ENCODE measurements around the gene TNPO1.
A peak's percentile ranks its signal among the peaks of the same experiment; 100 is the strongest.

Gene TNPO1

GRCh38 chr5:72936893-72937292 is 120.4 kb downstream of the TNPO1 start:
- Histone ChIP-seq H4K8ac (ENCODE audit: low read depth, low read length) (no peak overlapping the region), H3K4me3 (ENCODE audit: low read length in 2 of 2) (no peak overlapping the region)
- no CpG with 5 or more reads among the region's 4 CpGs for WGBS, 2 donors (ENCODE audit: extremely low coverage in 2 of 2, insufficient read length in 2 of 2, insufficient replicate concordance in 1 of 2)

DNA sequence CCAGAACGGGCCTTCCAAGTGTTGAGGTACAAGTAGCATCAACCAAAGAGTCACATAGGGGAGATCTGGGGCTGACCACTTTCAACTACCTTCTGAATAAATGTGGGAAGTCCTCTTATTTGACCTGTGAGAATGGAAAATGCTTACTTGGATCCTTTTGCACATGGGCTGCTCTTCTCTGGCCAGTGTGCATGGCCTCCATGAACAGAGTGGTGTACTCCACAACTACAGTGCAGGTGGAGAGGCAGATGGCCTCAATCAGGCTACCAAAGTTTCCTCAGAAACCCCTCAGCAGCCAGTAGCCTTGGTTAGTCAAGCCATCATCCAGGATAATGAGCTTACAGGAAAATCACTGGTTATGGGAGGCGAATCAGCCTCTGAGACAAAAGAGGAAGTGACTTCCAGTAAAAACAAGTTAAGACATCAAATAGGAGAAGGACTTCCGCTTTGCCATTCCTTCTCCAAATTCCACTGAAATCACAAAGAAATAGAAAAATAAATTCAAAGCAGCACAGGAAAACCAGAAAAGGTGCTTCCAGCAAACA is 121.1 kb downstream of the TNPO1 start:
- Histone ChIP-seq H2BK120ac (ENCODE audit: low read depth, low read length) (no peak overlapping the region), H3K23ac (ENCODE audit: low read depth, low read length, poor library complexity) (no peak overlapping the region), H3K9me3 (replicated peaks in 1 of 2; ENCODE audit: control insufficient read depth in 2 of 2, insufficient read depth in 1 of 2, low read depth in 1 of 2, low read length in 2 of 2) (peaks cover 0 to 3% of the 10 kb centered on the region in 2 donors), H2AFZ (ENCODE audit: low read length) (peak overlapping the region; percentile 32), H3K4me1 (ENCODE audit: control insufficient read depth in 2 of 2, insufficient read depth in 1 of 2, low read depth in 1 of 2, low read length in 2 of 2) (peaks cover 0 to 4% of the 10 kb centered on the region in 2 donors), H2AK5ac (ENCODE audit: low read depth, low read length) (no peak overlapping the region), H3K79me1 (ENCODE audit: low read depth, low read length) (no peaks in the 10 kb centered on the region), H2BK12ac (ENCODE audit: low read length) (no peak overlapping the region), H3K4me3 (ENCODE audit: low read length in 2 of 2) (no peak overlapping the region), H3K27me3 (ENCODE audit: control insufficient read depth in 3 of 3, insufficient read depth in 3 of 3, low read depth in 1 of 3, low read length in 3 of 3) (no peaks in the 10 kb centered on the region), H3K27ac (replicated peaks; ENCODE audit: low read length) (no peak overlapping the region), H4K91ac (ENCODE audit: low read depth, low read length, poor library complexity) (no peak overlapping the region), H3K4ac (ENCODE audit: low read length) (no peak overlapping the region), H3K4me2 (ENCODE audit: insufficient read depth, low read length, poor library complexity, severe bottlenecking) (no peak overlapping the region), H3K9ac (ENCODE audit: low read depth, low read length, poor library complexity) (no peak overlapping the region), H3K18ac (ENCODE audit: low read length) (no peak overlapping the region), H3K14ac (ENCODE audit: low read length) (peak overlapping the region; percentile 56), H3K36me3 (replicated peaks in 1 of 2; ENCODE audit: control insufficient read depth in 2 of 2, insufficient read depth in 2 of 2, low read length in 2 of 2) (no peaks in the 10 kb centered on the region), H2BK15ac (ENCODE audit: low read length) (no peak overlapping the region), H4K8ac (ENCODE audit: low read depth, low read length) (no peak overlapping the region), H2BK5ac (ENCODE audit: low read length) (no peak overlapping the region)
- no peak for DNase-seq (ENCODE audit: low spot score)
- WGBS, 2 donors (ENCODE audit: extremely low coverage in 2 of 2, insufficient read length in 2 of 2, insufficient replicate concordance in 1 of 2) = no CpG with 5 or more reads among the region's 3 CpGs

More at GRCh38 chr5:72936893-72937292, 120.4 kb downstream of the TNPO1 start:
- H2BK120ac ChIP-seq (ENCODE audit: low read depth, low read length) = no peak overlapping the region
- H2BK12ac ChIP-seq (ENCODE audit: low read length) = no peak overlapping the region
- no peak overlapping the region for H3K23ac ChIP-seq (ENCODE audit: low read depth, low read length, poor library complexity)
- no peak overlapping the region for H3K27ac ChIP-seq (replicated peaks; ENCODE audit: low read length)
- H3K9ac ChIP-seq (ENCODE audit: low read depth, low read length, poor library complexity) = no peak overlapping the region
- no peak overlapping the region for H3K4ac ChIP-seq (ENCODE audit: low read length)
- H2AFZ ChIP-seq (ENCODE audit: low read length) = peak overlapping the region; percentile 32
- H2AK5ac ChIP-seq (ENCODE audit: low read depth, low read length) = no peak overlapping the region
- no peak overlapping the region for H2BK15ac ChIP-seq (ENCODE audit: low read length)
- H3K9me3 ChIP-seq (replicated peaks in 1 of 2; ENCODE audit: control insufficient read depth in 2 of 2, insufficient read depth in 1 of 2, low read depth in 1 of 2, low read length in 2 of 2) = peaks cover 0 to 3% of the 10 kb centered on the region in 2 donors
- H2BK5ac ChIP-seq (ENCODE audit: low read length) = no peak overlapping the region
- DNase-seq (ENCODE audit: low spot score) = no peak
- no peak overlapping the region for H3K18ac ChIP-seq (ENCODE audit: low read length)
- peaks cover 0 to 4% of the 10 kb centered on the region in 2 donors for H3K4me1 ChIP-seq (ENCODE audit: control insufficient read depth in 2 of 2, insufficient read depth in 1 of 2, low read depth in 1 of 2, low read length in 2 of 2)
- no peaks in the 10 kb centered on the region for H3K36me3 ChIP-seq (replicated peaks in 1 of 2; ENCODE audit: control insufficient read depth in 2 of 2, insufficient read depth in 2 of 2, low read length in 2 of 2)
- no peak overlapping the region for H3K14ac ChIP-seq (ENCODE audit: low read length)
- H3K4me2 ChIP-seq (ENCODE audit: insufficient read depth, low read length, poor library complexity, severe bottlenecking) = no peak overlapping the region
- H4K91ac ChIP-seq (ENCODE audit: low read depth, low read length, poor library complexity) = no peak overlapping the region
- no peaks in the 10 kb centered on the region for H3K79me1 ChIP-seq (ENCODE audit: low read depth, low read length)
- H3K27me3 ChIP-seq (ENCODE audit: control insufficient read depth in 3 of 3, insufficient read depth in 3 of 3, low read depth in 1 of 3, low read length in 3 of 3) = no peaks in the 10 kb centered on the region

DNA sequence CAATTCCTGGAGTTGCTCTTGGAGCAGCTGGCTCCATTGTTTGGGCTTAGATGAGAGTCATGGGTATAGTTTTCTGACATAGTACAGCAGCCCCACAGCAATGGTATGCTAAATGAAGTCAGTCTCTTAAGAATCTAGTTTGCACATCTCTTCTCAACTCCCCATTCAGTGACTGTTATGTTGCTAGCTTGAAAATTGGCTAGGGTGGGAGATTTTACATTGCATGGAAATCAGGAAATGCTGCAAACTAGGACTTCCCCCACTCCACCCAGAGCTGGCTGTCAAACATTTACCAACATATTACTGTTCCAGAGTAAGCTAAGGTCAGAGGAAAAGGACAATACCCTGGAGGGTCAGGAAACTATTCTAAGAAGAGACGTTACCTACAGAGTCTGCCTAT is 121.7 kb downstream of the TNPO1 start:
- Histone ChIP-seq H2BK12ac (ENCODE audit: low read length) (no peak overlapping the region), H3K79me1 (ENCODE audit: low read depth, low read length) (no peaks in the 10 kb centered on the region), H3K36me3 (replicated peaks in 1 of 2; ENCODE audit: control insufficient read depth in 2 of 2, insufficient read depth in 2 of 2, low read length in 2 of 2) (no peaks in the 10 kb centered on the region), H2BK120ac (ENCODE audit: low read depth, low read length) (no peak overlapping the region), H3K4me3 (ENCODE audit: low read length in 2 of 2) (no peak overlapping the region), H3K4ac (ENCODE audit: low read length) (no peak overlapping the region), H3K14ac (ENCODE audit: low read length) (no peak overlapping the region), H3K18ac (ENCODE audit: low read length) (no peak overlapping the region), H2BK5ac (ENCODE audit: low read length) (no peak overlapping the region), H3K23ac (ENCODE audit: low read depth, low read length, poor library complexity) (no peak overlapping the region), H4K91ac (ENCODE audit: low read depth, low read length, poor library complexity) (no peak overlapping the region), H3K4me1 (ENCODE audit: control insufficient read depth in 2 of 2, insufficient read depth in 1 of 2, low read depth in 1 of 2, low read length in 2 of 2) (peaks cover 0 to 4% of the 10 kb centered on the region in 2 donors), H3K9ac (ENCODE audit: low read depth, low read length, poor library complexity) (no peak overlapping the region), H3K27ac (replicated peaks; ENCODE audit: low read length) (no peak overlapping the region), H2AFZ (ENCODE audit: low read length) (peak overlapping the region; percentile 32), H2AK5ac (ENCODE audit: low read depth, low read length) (no peak overlapping the region), H3K9me3 (replicated peaks in 1 of 2; ENCODE audit: control insufficient read depth in 2 of 2, insufficient read depth in 1 of 2, low read depth in 1 of 2, low read length in 2 of 2) (peaks cover 0 to 3% of the 10 kb centered on the region in 2 donors), H3K4me2 (ENCODE audit: insufficient read depth, low read length, poor library complexity, severe bottlenecking) (no peak overlapping the region), H4K8ac (ENCODE audit: low read depth, low read length) (no peak overlapping the region), H3K27me3 (ENCODE audit: control insufficient read depth in 3 of 3, insufficient read depth in 3 of 3, low read depth in 1 of 3, low read length in 3 of 3) (no peaks in the 10 kb centered on the region), H2BK15ac (ENCODE audit: low read length) (no peak overlapping the region)
- no CpG with 5 or more reads among the region's 1 CpG for WGBS, 2 donors (ENCODE audit: extremely low coverage in 2 of 2, insufficient read length in 2 of 2, insufficient replicate concordance in 1 of 2)
- DNase-seq (ENCODE audit: low spot score) = no peak

DNA sequence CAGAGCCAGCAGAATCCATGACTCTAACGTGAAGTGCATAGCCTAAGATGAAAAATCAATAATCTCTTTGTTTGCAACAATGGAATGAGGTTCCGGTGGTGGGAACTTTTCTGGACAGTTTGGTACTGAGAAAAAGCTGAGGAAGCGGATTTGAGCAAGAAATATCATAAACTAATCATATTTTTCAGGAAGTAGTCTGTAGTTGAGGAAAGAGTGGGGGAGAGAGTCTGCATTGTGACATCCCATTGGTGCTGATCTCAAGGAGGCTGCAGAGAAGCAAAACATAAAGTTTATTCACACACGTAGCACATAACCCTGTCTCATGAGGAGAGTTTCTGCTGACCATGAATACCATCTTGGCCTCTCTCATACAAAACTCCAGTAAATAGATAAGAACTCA is 123.6 kb downstream of the TNPO1 start:
- H3K9ac ChIP-seq (ENCODE audit: low read depth, low read length, poor library complexity) = no peak overlapping the region
- WGBS, 2 donors (ENCODE audit: extremely low coverage in 2 of 2, insufficient read length in 2 of 2, insufficient replicate concordance in 1 of 2) = no CpG with 5 or more reads among the region's 4 CpGs
- H3K18ac ChIP-seq (ENCODE audit: low read length) = no peak overlapping the region

More for the DNA sequence above, 123.6 kb downstream of the TNPO1 start:
- Histone ChIP-seq H3K4me2 (ENCODE audit: insufficient read depth, low read length, poor library complexity, severe bottlenecking) (no peak overlapping the region), H3K23ac (ENCODE audit: low read depth, low read length, poor library complexity) (no peak overlapping the region), H3K4me3 (ENCODE audit: low read length in 2 of 2) (no peak overlapping the region), H3K14ac (ENCODE audit: low read length) (no peak overlapping the region), H2BK15ac (ENCODE audit: low read length) (no peak overlapping the region), H2AK5ac (ENCODE audit: low read depth, low read length) (no peak overlapping the region), H3K4me1 (ENCODE audit: control insufficient read depth in 2 of 2, insufficient read depth in 1 of 2, low read depth in 1 of 2, low read length in 2 of 2) (peaks cover 0 to 4% of the 10 kb centered on the region in 2 donors), H4K8ac (ENCODE audit: low read depth, low read length) (no peak overlapping the region), H2AFZ (ENCODE audit: low read length) (no peak overlapping the region), H3K27me3 (ENCODE audit: control insufficient read depth in 3 of 3, insufficient read depth in 3 of 3, low read depth in 1 of 3, low read length in 3 of 3) (no peaks in the 10 kb centered on the region), H2BK12ac (ENCODE audit: low read length) (no peak overlapping the region), H3K79me1 (ENCODE audit: low read depth, low read length) (no peaks in the 10 kb centered on the region), H3K27ac (replicated peaks; ENCODE audit: low read length) (no peak overlapping the region), H2BK5ac (ENCODE audit: low read length) (no peak overlapping the region), H4K91ac (ENCODE audit: low read depth, low read length, poor library complexity) (no peak overlapping the region), H3K36me3 (replicated peaks in 1 of 2; ENCODE audit: control insufficient read depth in 2 of 2, insufficient read depth in 2 of 2, low read length in 2 of 2) (no peaks in the 10 kb centered on the region), H3K4ac (ENCODE audit: low read length) (no peak overlapping the region), H3K9me3 (replicated peaks in 1 of 2; ENCODE audit: control insufficient read depth in 2 of 2, insufficient read depth in 1 of 2, low read depth in 1 of 2, low read length in 2 of 2) (peaks cover 0 to 3% of the 10 kb centered on the region in 2 donors), H2BK120ac (ENCODE audit: low read depth, low read length) (no peak overlapping the region)
- no peak for DNase-seq (ENCODE audit: low spot score)

All from neuronal stem cell (in vitro differentiated cells).